ENCODE results near the gene PLCG1.

DNA sequence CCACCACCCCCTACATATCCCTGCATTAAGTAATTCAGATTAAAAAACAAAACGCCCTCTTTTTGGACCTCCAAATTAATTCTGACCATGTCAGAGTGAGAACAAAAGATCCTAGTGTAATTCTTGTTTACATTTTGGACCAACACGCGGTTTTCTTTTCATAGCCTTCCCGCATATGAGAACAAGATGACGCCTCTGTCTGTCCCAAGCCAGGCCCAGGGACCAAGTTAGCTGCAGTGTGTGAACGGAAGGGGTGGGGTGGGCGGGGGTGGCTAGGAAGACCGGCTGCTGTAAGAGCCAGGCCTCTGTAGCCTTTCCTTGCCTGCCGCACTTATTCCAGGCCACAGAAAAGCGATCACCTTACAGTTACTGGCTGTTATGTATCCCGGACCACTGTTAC is 68.0 kb downstream of the PLCG1 start:
- no peak for TF ChIP-seq POLR2A (IDR thresholded peaks at IDR 0.05)
- no peak for TF ChIP-seq EP300 (IDR thresholded peaks at IDR 0.05)

Data from upper lobe of left lung (tissue), 4 donors.